Parathyroid adenoma (tissue), 2 donors: Measurements from ENCODE around the gene GDA.

Experiments
- H2AFZ ChIP-seq: fragments of 300-600 bp; sonication (generic); one replicate; pipeline ENCODE4 v1.7.0; 2017; ENCODE audit warnings: antibody characterized with exemption, mild to moderate bottlenecking
- H3K27ac ChIP-seq: fragments of 300-600 bp; sonication (generic); one replicate; pipeline ENCODE4 v1.7.0; 2017
- H3K27me3 ChIP-seq: fragments of 300-600 bp; sonication (generic); one replicate; pipeline ENCODE4 v1.7.0; 2017; ENCODE audit warnings: low read length; ENCODE audit not compliant: control insufficient read depth, insufficient read depth
- H3K36me3 ChIP-seq: fragments of 300-600 bp; sonication (generic); one replicate; pipeline ENCODE4 v1.7.0; 2017; ENCODE audit warnings: low read length; ENCODE audit not compliant: control insufficient read depth, insufficient read depth
- H3K4me1 ChIP-seq: fragments of 300-600 bp; sonication (generic); one replicate; pipeline ENCODE4 v1.7.0; 2017; ENCODE audit warnings: control low read depth
- H3K4me2 ChIP-seq: fragments of 300-600 bp; sonication (generic); one replicate; pipeline ENCODE4 v1.7.0; 2017; ENCODE audit warnings: low read length
- H3K4me3 ChIP-seq: fragments of 300-600 bp; sonication (generic); one replicate; pipeline ENCODE4 v1.7.0; 2017; ENCODE audit warnings: low read depth, low read length
- H3K79me2 ChIP-seq: fragments of 300-600 bp; sonication (generic); one replicate; pipeline ENCODE4 v1.7.0; 2017; ENCODE audit warnings: control low read depth
- H3K9ac ChIP-seq: fragments of 300-600 bp; sonication (generic); one replicate; pipeline ENCODE4 v1.7.0; 2017; ENCODE audit warnings: mild to moderate bottlenecking
- H3K9me3 ChIP-seq: fragments of 300-600 bp; sonication (generic); one replicate; pipeline ENCODE4 v1.7.0; 2017; ENCODE audit warnings: low read length; ENCODE audit not compliant: control insufficient read depth
- TF ChIP-seq, protein P1 (sequence below): fragments of 300-600 bp; sonication (generic); IDR thresholded peaks from one replicate; pipeline ENCODE4 v1.7.0; 2017; ENCODE audit warnings: antibody characterized with exemption, mild to moderate bottlenecking
- donor health status: primary hyperparathyroidism.

The GDA gene

DNA sequence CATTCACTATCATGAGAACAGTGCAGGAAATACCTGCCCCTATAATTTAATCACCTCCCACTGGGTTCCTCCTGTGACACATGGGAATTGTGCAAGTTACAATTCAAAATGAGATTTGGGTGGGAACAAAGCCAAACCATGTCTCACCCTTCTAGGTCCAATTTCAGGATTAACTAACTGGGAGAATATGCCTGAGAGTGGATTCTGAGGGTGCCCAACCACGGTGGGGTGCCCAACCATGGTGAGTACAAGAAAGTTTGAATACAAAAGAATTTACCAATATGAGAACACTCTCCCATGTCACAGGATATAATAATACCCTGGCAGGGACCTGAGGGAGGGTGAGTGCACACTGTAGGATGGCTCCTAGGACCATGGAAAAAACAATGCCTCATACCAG, 17.2 kb upstream of the GDA start:
- no peak overlapping the region for H3K27ac ChIP-seq
- H3K4me1 ChIP-seq: no peaks in the 10 kb centered on the region
- no peak overlapping the region for H3K4me3 ChIP-seq
- H3K79me2 ChIP-seq: no peaks in the 10 kb centered on the region
- TF ChIP-seq, protein P1, sequence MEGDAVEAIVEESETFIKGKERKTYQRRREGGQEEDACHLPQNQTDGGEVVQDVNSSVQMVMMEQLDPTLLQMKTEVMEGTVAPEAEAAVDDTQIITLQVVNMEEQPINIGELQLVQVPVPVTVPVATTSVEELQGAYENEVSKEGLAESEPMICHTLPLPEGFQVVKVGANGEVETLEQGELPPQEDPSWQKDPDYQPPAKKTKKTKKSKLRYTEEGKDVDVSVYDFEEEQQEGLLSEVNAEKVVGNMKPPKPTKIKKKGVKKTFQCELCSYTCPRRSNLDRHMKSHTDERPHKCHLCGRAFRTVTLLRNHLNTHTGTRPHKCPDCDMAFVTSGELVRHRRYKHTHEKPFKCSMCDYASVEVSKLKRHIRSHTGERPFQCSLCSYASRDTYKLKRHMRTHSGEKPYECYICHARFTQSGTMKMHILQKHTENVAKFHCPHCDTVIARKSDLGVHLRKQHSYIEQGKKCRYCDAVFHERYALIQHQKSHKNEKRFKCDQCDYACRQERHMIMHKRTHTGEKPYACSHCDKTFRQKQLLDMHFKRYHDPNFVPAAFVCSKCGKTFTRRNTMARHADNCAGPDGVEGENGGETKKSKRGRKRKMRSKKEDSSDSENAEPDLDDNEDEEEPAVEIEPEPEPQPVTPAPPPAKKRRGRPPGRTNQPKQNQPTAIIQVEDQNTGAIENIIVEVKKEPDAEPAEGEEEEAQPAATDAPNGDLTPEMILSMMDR: no peak
- no peak overlapping the region for H2AFZ ChIP-seq
- no peaks in the 10 kb centered on the region for H3K27me3 ChIP-seq
- no peak overlapping the region for H3K9ac ChIP-seq
- H3K4me2 ChIP-seq: no peak overlapping the region
- H3K36me3 ChIP-seq: no peaks in the 10 kb centered on the region
- H3K9me3 ChIP-seq: no peaks in the 10 kb centered on the region

DNA sequence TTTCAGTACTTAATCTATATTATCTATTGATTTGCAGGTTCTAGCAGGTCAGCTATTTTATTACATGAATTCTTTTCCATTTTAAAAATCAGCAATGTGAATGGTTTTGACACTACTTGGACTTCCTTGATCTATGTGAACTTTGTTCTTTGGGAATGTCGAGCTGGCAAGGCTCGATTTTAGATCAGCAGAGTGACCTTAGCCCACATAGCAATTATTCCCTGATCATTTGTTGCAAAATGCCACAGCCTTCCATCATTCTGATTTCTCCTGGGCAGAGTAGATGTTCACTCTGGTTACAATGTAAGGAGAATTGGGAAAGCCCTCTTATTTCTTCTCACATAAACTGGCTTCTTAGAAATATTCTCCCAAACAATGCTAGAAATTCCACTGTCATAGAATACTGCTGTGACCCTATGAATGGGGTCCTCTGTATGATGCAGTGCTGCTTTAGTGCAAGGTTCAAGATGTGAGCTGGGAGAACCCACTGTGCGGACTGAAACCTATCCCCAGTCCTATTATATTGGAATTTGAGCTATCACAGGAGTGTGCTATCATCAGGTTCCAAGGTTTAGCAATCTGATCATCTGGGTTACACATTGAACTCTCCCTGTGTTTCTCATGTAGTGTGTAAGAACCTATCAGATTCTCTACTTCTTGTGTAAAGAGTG, 15.7 kb upstream of the GDA start:
- H2AFZ ChIP-seq: no peak overlapping the region
- no peak overlapping the region for H3K27ac ChIP-seq
- H3K79me2 ChIP-seq: no peaks in the 10 kb centered on the region
- H3K9ac ChIP-seq: no peak overlapping the region
- TF ChIP-seq, protein P1: no peak
- no peaks in the 10 kb centered on the region for H3K27me3 ChIP-seq
- no peaks in the 10 kb centered on the region for H3K4me1 ChIP-seq
- no peaks in the 10 kb centered on the region for H3K9me3 ChIP-seq
- H3K4me3 ChIP-seq: no peak overlapping the region
- H3K4me2 ChIP-seq: no peak overlapping the region
- no peaks in the 10 kb centered on the region for H3K36me3 ChIP-seq

DNA sequence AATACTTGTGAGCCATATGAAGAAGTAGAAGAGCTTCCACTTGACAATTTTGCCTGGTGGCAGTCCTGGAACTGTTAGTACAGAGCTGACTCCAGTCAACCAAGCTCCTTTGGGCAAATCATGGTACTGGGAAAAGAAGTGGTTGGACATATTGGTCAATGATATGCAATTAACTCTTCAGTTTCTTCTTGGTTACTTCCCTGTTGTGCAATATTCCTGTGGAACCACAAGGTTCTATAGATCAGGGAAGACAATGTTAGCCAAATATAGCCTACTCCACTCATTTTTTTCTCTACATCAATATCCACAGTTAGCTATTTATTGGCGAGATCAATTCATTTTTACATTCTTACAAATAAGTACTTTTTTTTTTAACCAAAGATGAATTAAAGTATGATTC, 14.4 kb upstream of the GDA start:
- Histone ChIP-seq H3K79me2 (no peaks in the 10 kb centered on the region), H3K4me2 (no peak overlapping the region), H3K27me3 (no peaks in the 10 kb centered on the region), H3K4me1 (no peaks in the 10 kb centered on the region), H3K9ac (no peak overlapping the region), H3K27ac (no peak overlapping the region), H3K9me3 (no peaks in the 10 kb centered on the region), H3K4me3 (no peak overlapping the region), H2AFZ (no peak overlapping the region), H3K36me3 (no peaks in the 10 kb centered on the region)
- TF ChIP-seq, protein P1: no peak

DNA sequence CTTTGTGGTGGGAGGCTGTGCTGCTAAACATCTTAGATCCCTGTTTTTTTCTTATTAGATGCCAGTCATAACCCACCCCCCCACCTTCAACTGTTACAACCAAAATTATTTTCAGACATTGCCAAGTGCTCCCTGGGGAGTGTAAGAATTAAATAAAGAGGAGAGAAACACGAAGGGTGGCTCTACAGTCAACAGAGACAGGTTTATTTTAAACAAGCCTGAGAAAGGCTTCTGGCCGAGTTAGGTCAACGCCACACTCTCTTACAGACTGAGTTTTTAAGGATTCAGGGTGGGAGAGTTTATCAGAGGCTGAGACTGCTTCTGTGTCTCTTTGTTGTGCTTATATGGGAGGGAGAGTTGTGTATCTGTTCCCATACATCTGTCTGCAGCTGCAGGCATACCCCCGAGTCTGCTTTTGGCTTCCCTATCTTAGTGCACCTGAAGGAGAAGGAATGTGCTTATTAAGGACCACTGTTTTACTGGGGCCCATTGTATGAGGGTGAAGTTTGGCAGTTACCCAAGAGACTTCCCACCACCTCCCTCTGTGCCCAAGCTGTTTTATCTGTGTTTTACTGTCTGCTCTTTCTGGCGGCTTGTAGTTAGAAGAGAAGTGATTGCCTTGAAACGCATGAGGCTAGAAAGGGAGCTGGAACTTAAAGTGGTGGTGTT, 11.4 kb upstream of the GDA start:
- Histone ChIP-seq H3K4me1 (no peaks in the 10 kb centered on the region), H3K27ac (no peak overlapping the region), H3K27me3 (no peaks in the 10 kb centered on the region), H2AFZ (no peak overlapping the region), H3K79me2 (no peaks in the 10 kb centered on the region), H3K4me2 (no peak overlapping the region), H3K36me3 (no peaks in the 10 kb centered on the region), H3K4me3 (no peak overlapping the region), H3K9ac (no peak overlapping the region), H3K9me3 (no peaks in the 10 kb centered on the region)
- TF ChIP-seq, protein P1: no peak

DNA sequence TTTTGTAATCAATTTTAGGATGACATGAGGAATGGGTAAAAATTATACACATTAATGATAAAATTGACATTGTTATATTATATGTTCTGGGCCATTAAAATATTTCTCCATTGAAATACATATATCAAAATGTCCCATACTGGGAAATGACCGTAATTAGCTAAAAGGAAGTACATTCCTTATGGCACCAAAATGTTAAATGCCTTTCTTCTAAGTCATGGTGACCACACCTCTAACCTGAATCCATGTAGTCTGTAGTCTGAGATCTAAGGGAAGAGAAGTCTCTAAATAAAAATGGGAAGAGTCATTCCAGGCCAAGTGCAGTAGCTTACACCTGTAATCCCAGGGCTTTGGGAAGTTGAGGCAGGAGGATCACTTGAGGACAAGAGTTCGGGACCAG, 10.0 kb upstream of the GDA start:
- TF ChIP-seq, protein P1: no peak
- Histone ChIP-seq H2AFZ (no peak overlapping the region), H3K27ac (no peak overlapping the region), H3K27me3 (no peaks in the 10 kb centered on the region), H3K9me3 (no peaks in the 10 kb centered on the region), H3K36me3 (no peaks in the 10 kb centered on the region), H3K4me3 (no peak overlapping the region), H3K4me2 (no peak overlapping the region), H3K9ac (no peak overlapping the region), H3K79me2 (no peaks in the 10 kb centered on the region), H3K4me1 (no peaks in the 10 kb centered on the region)
